A673 (cell line): ENCODE results near the gene IQCM.

Source experiments
- EZH2 ChIP-seq: fragments of 200-600 bp; sonication (generic); IDR thresholded peaks from 2 replicates; pipeline ENCODE4 v1.6.1; 2017; ENCODE audit warnings: borderline replicate concordance, low read depth, mild to moderate bottlenecking, mixed read lengths, antibody characterized with exemption, low read length; ENCODE audit not compliant: poor library complexity, severe bottlenecking
- TF ChIP-seq, protein P1 (sequence below): fragments of 300-800, 200-600 bp; sonication (generic); conservative IDR thresholded peaks from 2 replicates; pipeline ENCODE4 v1.5.1; 2017; ENCODE audit warnings: low read depth, mild to moderate bottlenecking, antibody characterized with exemption, low read length, moderate library complexity, mixed read lengths

DNA sequence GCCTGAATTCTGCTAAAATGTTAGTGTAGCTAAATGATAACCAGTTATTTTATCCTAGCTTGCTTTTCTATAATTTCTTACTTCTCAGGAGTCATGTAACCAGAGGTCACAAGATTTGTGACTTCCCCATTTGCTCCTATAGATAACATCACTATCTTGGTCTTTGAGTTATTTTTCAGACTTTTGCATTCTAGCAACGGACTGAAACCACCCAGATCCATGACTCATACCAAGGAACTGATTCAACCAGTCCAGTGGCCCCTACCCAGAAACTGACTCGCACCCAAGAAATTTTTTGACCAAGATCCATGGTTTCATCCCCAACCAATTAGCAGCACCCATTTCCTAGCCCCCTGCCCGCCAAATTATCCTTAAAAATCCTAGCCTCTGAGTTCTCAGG is 50.0 kb downstream of the IQCM start:
- TF ChIP-seq, protein P1, sequence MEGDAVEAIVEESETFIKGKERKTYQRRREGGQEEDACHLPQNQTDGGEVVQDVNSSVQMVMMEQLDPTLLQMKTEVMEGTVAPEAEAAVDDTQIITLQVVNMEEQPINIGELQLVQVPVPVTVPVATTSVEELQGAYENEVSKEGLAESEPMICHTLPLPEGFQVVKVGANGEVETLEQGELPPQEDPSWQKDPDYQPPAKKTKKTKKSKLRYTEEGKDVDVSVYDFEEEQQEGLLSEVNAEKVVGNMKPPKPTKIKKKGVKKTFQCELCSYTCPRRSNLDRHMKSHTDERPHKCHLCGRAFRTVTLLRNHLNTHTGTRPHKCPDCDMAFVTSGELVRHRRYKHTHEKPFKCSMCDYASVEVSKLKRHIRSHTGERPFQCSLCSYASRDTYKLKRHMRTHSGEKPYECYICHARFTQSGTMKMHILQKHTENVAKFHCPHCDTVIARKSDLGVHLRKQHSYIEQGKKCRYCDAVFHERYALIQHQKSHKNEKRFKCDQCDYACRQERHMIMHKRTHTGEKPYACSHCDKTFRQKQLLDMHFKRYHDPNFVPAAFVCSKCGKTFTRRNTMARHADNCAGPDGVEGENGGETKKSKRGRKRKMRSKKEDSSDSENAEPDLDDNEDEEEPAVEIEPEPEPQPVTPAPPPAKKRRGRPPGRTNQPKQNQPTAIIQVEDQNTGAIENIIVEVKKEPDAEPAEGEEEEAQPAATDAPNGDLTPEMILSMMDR = no peak
- TF ChIP-seq EZH2 = no peak
